Panc1 (cell line): ENCODE data around the gene SEZ6L. TPM values are rescaled to one million over a fixed set of nuclear protein-coding genes. Genes with fewer than 3 reads are reported as not detected.
A peak's percentile ranks its signal among the peaks of the same experiment; 100 is the strongest.

ENCODE experiments used
- ATAC-seq: fragments of 200-7000 bp; cut with Tn5 transposase; 2 replicates; pipeline ENCODE4 v1.9.1; 2020; ENCODE audit warnings: mild to moderate bottlenecking, moderate library complexity
- BruUV-seq: library from RNA; stranded (reverse); fragments of 400-500 nt; replicated peaks from 2 replicates; lab custom pipeline; 2021; lab: Mats Ljungman, UMichigan
- CTCF ChIA-PET: fragments of 300-600 bp; sonication (Branson Sonifier 250); formaldehyde crosslinking; loops from one replicate; lab custom pipeline; 2022; ENCODE audit warnings: antibody characterized with exemption; lab: Charles Lee
- POLR2A ChIA-PET: fragments of 300-600 bp; sonication (Branson Sonifier 250); formaldehyde crosslinking; loops from one replicate; lab custom pipeline; 2022; ENCODE audit warnings: antibody characterized with exemption; lab: Charles Lee
- DNase-seq: peaks from one replicate; pipeline ENCODE4 v3.0.0-alpha.2; 2010; ENCODE audit warnings: low read depth, low spot score
- H3K27ac ChIP-seq: 2 replicates; pipeline ENCODE4 v1.5.1; 2011; ENCODE audit warnings: mild to moderate bottlenecking, low read length, inconsistent platforms
- H3K27me3 ChIP-seq: fragments of 200-500 bp; sonication (Bioruptor generic); 2 replicates; pipeline ENCODE4 v1.6.0; 2014; ENCODE audit warnings: low read length, inconsistent platforms; ENCODE audit not compliant: control insufficient read depth, insufficient read depth
- H3K36me3 ChIP-seq: fragments of 200-500 bp; sonication (Bioruptor generic); 2 replicates; pipeline ENCODE4 v1.5.1; 2014; ENCODE audit warnings: inconsistent platforms, mild to moderate bottlenecking, low read length, moderate library complexity; ENCODE audit not compliant: control insufficient read depth, insufficient read depth
- H3K4me1 ChIP-seq: 2 replicates; pipeline ENCODE4 v1.5.1; 2011; ENCODE audit warnings: inconsistent platforms, mild to moderate bottlenecking, low read length, moderate library complexity; ENCODE audit not compliant: control insufficient read depth, insufficient read depth
- H3K4me3 ChIP-seq, 2 experiments: 2 replicates each; pipeline ENCODE4 v1.5.1; 2011 to 2012; ENCODE audit warnings: low read depth in 2 of 2, low read length in 2 of 2, mild to moderate bottlenecking in 2 of 2, inconsistent platforms in 1 of 2, moderate library complexity in 1 of 2
- H3K9me3 ChIP-seq: fragments of 200-500 bp; sonication (Bioruptor generic); 2 replicates; pipeline ENCODE4 v1.5.1; 2014; ENCODE audit warnings: low read depth, mild to moderate bottlenecking, inconsistent platforms, low read length, moderate library complexity; ENCODE audit not compliant: control insufficient read depth, insufficient read depth
- CTCF ChIP-seq: fragments of 450-650 bp; IDR thresholded peaks from 2 replicates; pipeline ENCODE4 v1.5.1; 2017; ENCODE audit warnings: mild to moderate bottlenecking
- POLR2AphosphoS5 ChIP-seq: IDR thresholded peaks from 2 replicates; pipeline ENCODE4 v1.6.1; 2012; ENCODE audit warnings: mild to moderate bottlenecking, low read depth, low read length, moderate library complexity
- REST ChIP-seq, 2 experiments: IDR thresholded peaks; 2 replicates each; pipeline ENCODE4 v1.6.1; 2011 to 2012; ENCODE audit warnings: low read depth in 2 of 2, control low read depth in 1 of 2, low read length in 1 of 2, mild to moderate bottlenecking in 1 of 2, moderate library complexity in 1 of 2; ENCODE audit not compliant: insufficient read depth in 1 of 2
- SIN3A ChIP-seq: IDR thresholded peaks from 2 replicates; pipeline ENCODE4 v1.6.1; 2012; ENCODE audit warnings: low read depth, mild to moderate bottlenecking, low read length, moderate library complexity, borderline replicate concordance; ENCODE audit not compliant: insufficient read depth
- TCF7L2 ChIP-seq: IDR thresholded peaks from 2 replicates; pipeline ENCODE4 v1.6.1; 2011; ENCODE audit warnings: mild to moderate bottlenecking, low read depth, low read length, inconsistent platforms
- in situ Hi-C: cut with HindIII; loops from 2 replicates; pipeline ENCODE4 v1.10.0; 2016; ENCODE audit warnings: low sequenced_read_pairs, low pct_unique_long_range_greater_than_20kb
- intact Hi-C: fragments of 100-400 bp; cut with micrococcal nuclease; formaldehyde crosslinking; loops from one replicate; pipeline ENCODE4 v1.10.0; 2022; ENCODE audit not compliant: unreplicated experiment
- total RNA-seq: library from RNA; stranded (reverse); gene quantifications from one replicate; pipeline ENCODE4 v1.2.1, GENCODE V29; 2021; ENCODE audit not compliant: unreplicated experiment

Gene SEZ6L
- total RNA-seq, 1 experiment from 2014 or later, result not detected

- BruUV-seq, result no TSS peak
- POLR2A ChIA-PET, result interaction anchor here (0.7 kb wide), 1 partner anchor 58 kb away, joined by 4 read pairs; no protein-coding TSS in a partner anchor
- H3K36me3 ChIP-seq, result no peaks in the 10 kb centered on the region
- no peaks in the 10 kb centered on the region for H3K9me3 ChIP-seq
- peak; percentile 58 for ATAC-seq
- intact Hi-C loops, result no loop called here
- CTCF ChIA-PET, result no interaction called here
- peaks cover 8% of the 10 kb centered on the region for H3K27me3 ChIP-seq
- no peak overlapping the region for H3K27ac ChIP-seq
- in situ Hi-C loops, result no loop called here
- no peaks in the 10 kb centered on the region for H3K4me1 ChIP-seq
- TF ChIP-seq CTCF, result no peak
- no peak for TF ChIP-seq TCF7L2
- TF ChIP-seq SIN3A, result no peak
- TF ChIP-seq REST (IDR thresholded peaks at IDR 0.05; ENCODE audit: insufficient read depth in 1 of 2, low read depth in 2 of 2, low read length in 1 of 2), result no peak
- no peak for TF ChIP-seq POLR2AphosphoS5
- peak overlapping the region; percentile 18 to 57; a peak in 3 of 4 replicates for H3K4me3 ChIP-seq
- no peak for DNase-seq
Measured at GRCh38 chr22:26429458-26430286, 260.4 kb downstream of the SEZ6L start.

DNA sequence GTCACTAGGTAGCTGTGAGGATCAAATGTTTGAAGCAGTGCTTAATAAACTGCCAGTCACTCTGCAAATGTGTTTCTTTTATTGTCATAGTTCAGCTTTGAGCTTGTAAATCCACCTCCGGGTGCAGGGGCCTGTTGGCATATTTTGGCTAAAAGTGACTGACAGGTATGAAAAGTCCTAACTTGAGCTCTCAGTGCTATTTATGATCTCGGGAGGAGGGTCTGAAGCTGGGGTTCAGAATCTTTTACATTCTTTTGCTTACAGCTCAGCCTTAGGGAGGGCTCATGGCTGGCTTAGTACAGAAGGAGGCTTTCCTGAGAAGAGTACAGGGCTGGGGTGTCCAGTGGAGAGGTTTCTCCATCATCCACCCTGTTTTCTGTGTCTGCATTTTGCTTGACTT lies 261.3 kb downstream of the SEZ6L start:
- in situ Hi-C loops, result no loop called here
- ATAC-seq (no peak), DNase-seq (no peak)
- ChIA-PET POLR2A (interaction anchor here (0.5 kb wide), 1 partner anchor 71 kb away, joined by 4 read pairs; no protein-coding TSS in a partner anchor), CTCF (no interaction called here)
- Histone ChIP-seq H3K9me3 (no peaks in the 10 kb centered on the region), H3K27me3 (peaks cover 6% of the 10 kb centered on the region), H3K4me1 (no peaks in the 10 kb centered on the region), H3K36me3 (no peaks in the 10 kb centered on the region), H3K27ac (no peak overlapping the region), H3K4me3 (no peak overlapping the region)
- BruUV-seq, result no TSS peak
- TF ChIP-seq POLR2AphosphoS5 (no peak), SIN3A (no peak), TCF7L2 (no peak), CTCF (no peak), REST (IDR thresholded peaks at IDR 0.05; ENCODE audit: insufficient read depth in 1 of 2, low read depth in 2 of 2, low read length in 1 of 2) (no peak)
- intact Hi-C loops, result no loop called here
